G401.6 (cell line): ENCODE results near the gene KAT6B.
"Not testable (repeated sequence)": the region's sequence is repeated elsewhere in the genome, so short reads cannot be mapped to it uniquely, and the experiment has no call there.

ENCODE experiments used
- FAIRE-seq: peaks from 2 replicates; lab custom pipeline; 2012; peaks lifted over from hg19 to GRCh38; lab: Jason Lieb, UNC

Gene KAT6B

DNA sequence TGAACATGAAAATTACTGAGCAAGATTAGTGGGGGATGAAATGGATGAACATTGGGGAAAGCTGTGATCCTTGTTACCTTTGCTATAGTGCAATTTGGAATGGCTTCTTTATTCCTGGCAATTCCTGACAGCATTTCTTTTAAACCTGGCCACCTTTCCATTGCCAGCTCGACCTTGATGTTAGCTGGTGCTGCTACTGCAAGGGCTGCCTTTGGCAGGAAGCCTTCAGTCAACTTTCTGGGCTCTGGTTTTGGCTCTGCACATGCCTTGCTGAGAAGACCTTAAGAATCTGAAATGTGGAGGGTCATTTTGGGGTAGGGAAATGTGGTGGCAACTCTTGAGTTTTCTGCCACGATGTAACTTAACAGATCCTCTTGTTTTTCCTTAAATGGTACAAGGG, 64.7 kb downstream of the KAT6B start:
- FAIRE-seq = no peak

DNA sequence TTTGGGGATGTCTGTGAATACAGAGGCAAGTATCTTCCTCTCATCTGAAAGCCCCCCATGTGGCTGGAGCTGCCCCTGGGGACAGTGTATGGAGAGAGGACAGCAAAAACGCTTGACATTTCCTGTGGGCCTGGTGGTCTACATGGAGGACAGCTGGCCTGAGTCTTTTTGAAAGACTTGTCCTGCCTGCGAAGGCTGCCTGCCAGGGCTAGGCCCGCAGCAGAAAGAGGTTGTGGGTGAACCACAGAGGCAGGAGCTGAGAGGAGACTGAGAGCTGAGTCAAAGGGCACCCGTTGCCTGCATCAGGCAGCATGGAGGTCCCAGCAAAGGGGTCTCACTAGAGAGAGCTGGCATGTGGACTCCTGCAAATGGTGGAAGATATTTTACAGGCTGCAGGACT, 66.4 kb downstream of the KAT6B start:
- FAIRE-seq = no peak

DNA sequence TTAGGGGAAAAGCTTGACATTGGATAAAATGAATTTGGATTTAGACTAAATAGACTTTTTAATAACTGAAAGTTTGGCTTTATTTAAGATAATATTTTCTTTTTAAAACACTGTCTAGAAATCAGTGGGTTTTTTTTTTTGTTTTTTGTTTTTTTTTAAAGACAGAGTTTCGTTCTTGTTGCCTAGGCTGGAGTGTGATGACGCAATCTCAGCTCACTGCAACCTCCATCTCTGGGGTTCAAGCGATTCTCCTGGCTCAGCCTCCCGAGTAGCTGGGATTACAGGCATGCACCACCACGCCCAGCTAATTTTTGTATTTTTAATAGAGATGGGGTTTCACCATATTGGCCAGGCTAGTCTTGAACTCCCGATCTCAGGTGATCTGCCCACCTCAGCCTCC, 66.9 kb downstream of the KAT6B start:
- FAIRE-seq = not testable (repeated sequence)

DNA sequence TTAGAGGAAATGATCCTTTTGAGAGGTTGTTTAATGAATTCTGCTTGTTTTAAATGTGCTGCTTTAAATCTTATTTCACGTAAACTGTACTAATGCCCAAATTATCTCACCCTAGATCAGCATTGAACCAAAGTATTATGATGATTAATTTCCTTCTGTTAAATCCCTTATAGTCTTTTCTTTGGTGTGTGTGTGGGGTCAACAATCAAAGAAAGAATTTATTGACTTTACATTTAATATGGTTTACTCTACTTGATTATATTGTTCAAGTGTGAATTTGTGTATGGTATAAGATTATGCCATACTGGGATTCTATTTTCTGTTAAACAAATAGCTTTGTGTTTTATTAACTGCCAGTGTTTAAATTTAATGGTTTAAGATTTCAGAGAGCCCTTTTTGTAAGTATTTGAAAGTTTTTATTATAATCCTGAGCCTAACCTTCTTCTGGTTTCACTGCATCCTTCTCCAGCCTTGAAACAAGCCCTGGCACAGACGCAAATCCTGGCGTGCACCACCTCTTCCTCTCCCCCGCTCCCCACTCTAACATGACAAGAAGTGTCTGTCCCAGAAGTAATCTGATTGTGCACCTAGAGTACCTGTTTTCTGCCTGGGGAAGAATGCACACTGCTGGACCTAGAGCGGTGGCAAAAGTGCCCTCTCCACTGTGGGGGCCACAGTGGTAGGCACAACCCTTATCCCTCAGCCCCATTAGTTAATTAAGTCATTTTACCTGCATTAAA, 70.6 kb downstream of the KAT6B start:
- FAIRE-seq = peak; percentile 17

DNA sequence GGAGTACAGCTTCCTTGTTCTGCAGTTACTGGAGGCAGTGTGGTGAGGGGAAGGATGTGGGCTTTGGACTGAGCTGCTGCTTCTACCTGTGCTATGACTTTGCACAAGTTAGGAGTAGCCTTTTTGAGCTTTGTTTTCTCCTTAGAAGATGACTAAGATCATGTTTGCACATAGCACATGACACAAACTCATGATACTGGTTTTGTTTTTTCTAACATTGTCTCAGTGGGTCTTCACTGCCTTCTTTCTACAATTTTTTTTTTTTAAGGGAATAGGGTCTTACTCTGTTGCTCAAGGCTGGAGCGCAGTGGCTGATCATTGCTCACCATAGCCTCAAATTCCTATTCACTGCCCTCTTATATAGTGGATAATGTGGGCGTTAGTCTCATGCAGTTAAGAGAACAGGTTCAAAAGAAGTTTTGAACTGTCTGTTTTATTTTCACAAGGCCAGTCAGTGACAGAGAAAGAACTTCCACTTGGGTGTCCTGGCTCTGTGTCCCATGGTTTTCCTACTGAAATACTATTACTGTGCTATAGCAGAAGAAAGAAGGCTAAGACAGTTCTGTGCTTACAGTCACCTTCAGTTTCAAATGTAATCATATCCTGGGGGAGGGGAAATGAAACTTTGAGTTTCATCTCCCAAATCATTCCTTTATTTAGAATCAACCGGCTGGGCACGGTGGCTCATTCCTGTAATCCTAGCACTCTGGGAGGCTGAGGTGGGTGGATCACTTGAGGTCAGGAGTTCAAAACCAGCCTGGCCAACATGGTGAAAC, 72.0 kb downstream of the KAT6B start:
- FAIRE-seq = no peak

DNA sequence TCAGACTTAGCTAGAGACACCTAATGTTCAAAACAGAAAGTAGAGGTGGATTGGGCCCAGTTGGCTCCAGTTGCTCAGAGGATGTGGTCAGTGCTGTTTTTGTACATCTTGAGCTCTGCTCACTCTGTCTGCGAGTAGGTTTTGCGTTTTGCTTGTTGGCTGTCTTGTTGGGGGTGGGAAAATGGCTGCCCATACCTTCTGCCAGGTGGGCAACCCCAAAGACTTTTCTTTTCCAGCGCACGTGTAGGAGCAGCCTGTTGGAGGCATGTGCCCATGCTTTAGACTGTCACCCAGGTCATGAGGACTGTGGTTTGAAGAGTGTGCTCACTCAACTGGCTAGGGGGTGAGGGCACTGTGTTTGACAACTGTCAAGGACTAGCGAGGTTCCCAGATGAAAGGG, 73.9 kb downstream of the KAT6B start:
- FAIRE-seq = no peak

DNA sequence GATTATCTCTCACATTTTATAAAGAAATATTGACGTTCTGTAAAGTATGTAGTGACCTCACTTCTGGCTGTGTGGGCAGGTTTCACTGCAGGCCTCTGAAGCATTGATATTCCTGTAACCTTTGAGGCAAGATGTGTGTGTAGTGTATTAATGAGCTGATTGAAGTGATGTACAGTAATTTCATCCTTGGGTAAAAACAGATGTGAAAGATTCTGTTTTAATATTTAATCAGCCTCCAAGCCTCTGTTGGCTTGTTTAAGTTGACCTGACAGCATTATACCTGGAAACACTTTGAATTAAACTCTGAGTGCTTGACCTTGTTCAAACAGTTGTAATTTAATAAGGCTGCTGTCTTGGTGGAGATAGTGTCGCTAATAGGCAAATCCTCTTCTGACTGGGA, 74.9 kb downstream of the KAT6B start:
- no peak for FAIRE-seq

DNA sequence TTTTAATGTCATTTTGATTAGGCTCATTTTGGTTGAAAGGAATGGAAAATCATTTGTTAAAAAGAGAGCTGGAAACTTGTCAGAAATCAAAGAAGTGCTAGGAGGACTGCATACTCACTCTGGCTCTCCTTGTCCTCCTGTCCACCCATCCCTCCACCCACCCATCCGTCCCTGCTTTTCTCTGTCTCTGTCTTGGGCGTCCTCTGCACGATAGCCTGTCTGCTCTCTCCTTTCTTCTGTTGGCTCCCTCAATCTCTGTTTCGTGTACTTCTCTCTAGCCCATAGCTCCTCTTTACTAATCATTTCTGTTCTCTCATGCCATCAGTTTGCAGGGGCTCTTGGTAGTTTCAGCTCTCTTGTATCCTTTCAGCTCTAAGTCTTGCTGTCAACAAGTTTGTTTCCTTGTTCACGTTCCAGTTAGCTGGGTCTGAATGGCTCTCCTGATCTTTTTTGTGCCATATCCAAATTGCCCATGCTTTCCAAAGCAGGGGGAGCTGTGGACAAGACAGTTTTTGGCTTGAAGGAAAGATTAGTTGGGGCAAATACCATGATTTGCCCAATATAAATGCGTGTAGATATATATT, 75.6 kb downstream of the KAT6B start:
- FAIRE-seq = no peak

DNA sequence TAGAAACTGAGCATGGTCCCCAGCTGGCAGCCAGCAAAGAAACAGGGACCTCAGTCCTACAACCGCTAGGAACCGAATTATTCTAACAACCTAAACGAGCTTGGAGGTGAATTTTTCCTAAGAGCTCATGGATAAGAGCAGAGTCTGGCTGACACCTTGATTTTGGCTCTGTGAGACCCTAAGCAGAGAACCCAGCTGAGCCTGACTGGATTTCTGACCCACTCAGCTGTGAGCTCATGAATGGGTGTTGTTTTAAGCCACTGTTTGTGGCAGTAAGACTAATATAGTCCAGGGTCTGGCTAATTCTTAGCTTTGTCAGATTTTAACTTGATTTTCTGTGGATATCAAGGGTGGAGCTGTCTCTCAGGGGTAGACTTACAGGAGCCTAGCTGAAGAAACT, 77.1 kb downstream of the KAT6B start:
- FAIRE-seq = no peak

DNA sequence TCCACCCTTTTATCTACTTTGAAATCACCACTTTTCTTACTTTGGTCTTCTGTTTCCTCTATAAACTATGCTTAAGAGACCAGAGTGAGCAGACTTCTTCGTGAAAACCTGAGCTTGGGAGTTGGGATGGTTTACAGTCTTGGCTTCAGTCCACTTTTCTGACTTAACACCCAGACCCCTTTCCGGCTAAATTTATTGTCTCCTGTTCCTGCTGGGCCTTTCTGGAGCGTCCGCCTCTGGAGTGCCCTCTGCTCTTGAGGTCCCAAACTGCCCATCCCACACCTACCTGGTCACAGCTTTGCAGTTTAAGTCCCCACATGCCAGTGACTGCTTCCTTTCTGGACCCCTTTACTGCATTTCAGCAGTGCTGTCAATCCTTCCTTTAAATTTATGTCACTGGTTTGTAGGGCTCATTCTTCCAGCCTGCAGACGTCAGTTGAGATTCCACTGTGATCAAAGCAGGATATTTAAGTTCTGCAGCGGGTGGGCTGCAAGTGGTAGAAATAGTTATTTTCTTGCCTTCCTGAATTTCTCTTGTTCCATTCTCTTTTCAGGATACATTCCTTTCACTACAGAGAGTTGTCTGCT, 80.3 kb downstream of the KAT6B start:
- FAIRE-seq = no peak

DNA sequence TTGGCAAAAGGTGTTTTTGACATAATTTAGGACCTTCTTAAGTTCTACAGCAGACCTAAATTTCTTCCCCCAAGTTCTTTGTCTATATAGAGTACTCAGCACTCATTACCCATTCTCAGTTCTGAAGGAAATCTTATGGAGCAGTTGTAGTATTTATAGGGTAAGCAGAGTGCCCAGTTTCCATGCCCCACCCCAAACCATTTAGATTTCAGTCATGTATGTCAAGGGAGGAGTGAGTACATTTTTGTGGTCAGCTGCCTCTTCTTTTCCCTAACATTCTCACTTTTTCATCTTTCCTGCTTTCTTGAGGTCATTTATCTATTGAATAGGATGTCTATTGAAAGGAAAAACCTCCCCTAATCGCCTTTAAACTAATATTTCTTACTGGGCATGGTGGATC, 83.3 kb downstream of the KAT6B start:
- FAIRE-seq = no peak

DNA sequence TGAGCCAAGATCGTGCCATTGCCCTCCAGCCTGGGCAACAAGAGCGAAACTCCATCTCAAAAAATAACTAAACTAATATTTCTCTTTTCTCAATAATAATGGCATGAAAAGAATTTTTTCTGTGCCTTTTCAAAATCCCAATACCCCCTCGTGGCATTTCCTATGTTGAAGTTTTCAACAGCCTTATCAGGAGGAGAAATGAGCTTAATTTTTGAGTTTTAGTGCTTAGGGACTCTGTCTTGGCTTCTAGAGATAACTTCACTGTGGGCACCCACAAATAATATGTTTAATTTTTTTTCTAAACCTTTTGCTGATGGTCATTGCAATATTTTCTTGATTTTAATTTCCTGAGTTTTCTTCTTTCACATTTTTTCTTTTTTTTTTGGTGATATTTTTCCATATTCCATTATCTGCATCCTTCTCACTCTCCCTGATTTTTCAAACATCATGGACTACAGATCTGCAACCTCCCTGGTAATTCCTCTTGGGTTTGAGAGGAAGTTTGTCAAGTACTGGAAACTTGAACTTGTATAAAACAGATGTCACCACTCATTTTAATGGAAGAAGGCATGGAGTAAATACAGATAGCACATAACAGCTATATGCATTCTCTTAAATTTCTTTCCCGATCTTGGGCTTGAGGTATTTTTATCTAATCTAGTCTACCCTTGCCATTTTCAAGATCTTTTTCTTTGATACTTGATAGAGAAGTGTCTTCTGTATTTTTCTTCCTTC, 84.0 kb downstream of the KAT6B start:
- FAIRE-seq = no peak

DNA sequence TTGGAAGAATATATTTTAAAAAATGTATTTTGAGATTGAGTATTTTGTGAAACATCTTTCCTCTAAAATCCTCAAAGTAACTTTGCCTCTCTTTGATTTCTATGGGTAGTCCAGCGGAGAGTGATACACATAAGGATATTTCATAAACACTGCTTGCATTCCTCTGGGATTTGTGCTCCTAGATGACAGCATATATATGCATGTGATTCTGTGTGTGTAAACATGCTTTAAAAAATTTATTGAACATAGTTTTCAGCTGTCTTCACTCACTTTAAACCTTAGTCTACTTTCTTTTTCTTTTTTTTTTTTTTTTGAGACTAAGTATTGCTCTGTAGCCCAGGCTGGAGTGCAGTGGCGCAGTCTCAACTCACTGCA, 84.6 kb downstream of the KAT6B start:
- FAIRE-seq = no peak

DNA sequence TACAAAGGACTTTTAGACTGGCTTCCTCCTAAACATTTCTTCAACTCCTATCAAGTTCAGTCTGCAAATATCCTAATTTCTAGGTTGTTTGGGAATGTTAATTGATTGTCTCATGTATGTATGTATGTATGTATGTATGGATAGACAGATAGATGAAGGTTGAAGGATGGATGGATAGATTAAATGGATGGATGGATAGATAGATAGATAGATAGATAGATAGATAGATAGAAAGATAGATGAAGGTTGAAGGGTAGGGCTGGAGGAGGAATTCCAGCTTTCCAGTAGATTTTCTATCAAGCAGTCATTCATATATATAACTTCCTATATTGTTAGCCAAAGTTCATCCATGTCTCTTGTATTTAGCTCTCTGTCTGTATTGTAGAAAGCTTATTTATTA, 85.8 kb downstream of the KAT6B start:
- no peak for FAIRE-seq

DNA sequence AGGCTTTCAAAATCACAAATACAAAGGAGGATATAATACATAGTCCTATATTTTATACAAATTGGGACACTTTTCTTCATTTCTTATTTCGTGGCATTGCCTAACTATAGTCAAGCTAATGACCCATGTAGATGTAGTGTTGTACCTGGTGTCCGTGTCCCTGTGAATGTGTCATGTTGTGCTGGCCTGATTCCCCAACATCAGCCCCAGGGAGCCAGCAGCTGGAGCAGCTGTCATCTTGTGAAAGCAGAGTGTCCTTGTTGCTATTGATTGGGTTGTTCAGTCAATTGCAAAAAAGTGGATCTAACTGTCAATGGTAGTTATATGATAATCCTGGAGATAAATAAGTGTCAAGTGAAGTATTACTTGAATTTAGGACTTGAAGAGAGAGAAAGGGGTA, 86.3 kb downstream of the KAT6B start:
- FAIRE-seq = no peak

DNA sequence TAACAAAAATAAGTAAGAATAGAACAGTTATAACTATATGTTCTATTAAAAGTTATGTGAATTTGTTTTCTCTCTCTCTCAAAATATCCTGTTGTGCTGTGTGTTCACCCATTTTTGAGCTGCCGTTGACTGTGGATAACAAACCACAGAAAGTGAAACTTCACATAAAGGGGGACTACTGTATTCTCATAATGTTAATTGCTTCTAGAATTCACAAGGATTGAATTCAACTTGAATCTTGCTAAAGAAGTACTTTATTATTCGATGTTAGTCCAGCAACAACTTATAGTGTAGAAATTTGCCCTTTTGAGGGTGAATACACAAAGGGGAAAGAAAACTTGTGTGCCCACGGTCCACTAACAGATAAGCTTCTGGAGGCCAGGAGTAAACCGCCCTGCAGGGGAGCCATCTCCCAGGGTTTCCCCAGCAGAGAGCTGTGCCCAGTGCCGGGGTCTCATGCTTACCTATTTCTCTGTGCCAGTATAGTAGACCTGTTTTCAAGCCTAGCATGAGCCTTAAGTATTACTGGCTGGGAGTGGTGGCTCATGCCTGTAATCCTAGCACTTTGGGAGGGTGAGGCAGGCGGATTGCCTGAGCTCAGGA, 87.1 kb downstream of the KAT6B start:
- FAIRE-seq = no peak

DNA sequence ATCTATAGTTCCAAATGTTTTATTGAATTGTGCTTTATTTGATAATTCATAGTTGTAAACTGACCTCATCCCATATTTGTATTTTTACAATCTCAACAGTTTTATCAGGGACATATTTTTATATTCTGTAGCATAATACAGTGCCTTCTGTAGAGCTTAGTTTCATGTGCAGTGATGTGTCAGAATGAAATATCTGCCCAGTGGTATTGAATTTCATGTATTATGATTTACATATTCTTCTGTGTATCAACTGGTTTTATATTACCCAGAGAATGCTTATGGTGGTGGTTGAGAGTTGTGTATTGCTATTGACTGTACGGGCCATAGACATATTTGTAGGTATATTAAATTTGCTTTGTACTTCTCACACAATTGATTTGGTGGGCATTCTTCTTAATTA, 89.9 kb downstream of the KAT6B start:
- no peak for FAIRE-seq

DNA sequence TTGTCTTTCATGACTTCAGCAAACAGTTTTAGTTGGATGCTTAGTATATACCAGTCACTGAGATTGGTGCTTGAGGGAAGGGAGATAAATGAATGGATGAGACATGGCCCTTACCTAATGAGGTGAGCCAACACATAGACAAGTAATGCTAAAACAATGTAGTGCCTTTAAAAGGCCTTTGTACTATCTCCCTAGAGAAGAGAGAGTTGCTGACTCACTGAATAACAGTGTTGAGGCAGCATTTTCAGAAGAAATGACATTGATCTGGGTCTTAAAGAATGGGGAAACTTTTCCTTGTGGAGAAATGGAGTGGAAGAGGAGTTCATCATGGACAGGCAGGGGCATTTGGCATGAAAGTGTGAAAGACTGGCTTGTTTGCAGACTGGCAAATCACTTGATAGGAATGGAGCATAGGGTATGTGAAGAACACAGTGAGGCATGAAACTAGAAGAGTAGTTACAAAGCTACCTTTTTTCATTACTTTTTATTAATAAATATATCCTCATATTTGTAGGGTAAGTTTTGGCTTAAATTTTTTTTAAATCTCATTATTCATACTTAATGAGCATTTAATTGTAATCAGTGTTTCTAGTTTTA, 91.2 kb downstream of the KAT6B start:
- FAIRE-seq = no peak

DNA sequence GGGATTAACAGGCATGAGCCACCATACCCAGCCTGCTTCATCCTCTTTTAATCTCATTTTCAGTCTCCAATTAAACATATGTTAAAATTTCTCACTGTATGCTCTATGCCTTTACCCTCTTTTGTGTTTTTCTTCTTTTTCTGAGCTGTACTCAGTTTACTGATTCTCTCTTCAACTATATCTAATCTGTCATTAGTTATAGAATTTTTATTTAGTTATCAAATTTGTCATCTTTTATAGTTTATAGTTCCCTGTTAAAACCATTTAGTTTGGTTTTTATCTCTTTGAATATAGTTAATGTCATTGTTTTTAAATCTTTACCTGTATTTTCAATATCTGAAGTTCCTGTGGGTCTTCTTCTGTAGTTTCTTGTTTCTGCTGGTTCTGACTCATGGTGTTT, 93.3 kb downstream of the KAT6B start:
- FAIRE-seq = no peak

DNA sequence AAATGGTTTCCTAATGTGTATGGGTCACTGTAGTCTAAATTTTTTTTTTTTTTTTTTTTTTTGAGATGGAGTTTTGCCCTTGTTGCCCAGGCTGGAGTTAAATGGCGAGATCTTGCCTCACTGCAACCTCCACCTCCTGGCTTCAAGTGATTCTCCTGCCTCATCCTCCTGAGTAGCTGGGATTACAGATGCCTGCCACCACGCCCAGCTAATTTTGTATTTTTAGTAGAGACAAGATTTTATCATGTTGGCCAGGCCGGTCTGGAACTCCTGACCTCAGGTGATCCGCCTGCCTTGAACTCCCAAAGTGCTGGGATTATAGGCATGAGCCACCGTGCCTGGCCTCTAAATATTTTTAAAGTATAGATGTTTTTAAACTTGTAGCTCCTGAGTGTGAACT, 94.7 kb downstream of the KAT6B start:
- FAIRE-seq = not testable (repeated sequence)

DNA sequence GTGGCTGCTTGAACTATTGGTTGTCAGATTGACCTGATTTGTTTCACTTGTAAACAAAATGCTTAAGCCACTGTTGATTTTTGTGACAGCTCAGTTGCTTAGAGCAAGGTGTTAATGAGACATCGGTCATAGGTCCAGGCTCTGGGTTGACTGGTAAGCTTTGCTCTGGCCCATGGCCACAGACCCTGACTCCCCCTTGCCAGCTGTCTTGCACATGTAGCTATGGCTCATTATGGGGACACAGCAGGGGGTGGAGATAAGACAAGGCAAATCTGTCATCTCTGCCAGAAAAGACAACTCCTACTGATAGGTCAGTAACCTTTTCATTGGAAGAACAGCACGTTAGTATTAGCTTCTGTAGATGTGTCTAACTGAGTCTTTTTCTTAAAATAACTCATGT, 95.3 kb downstream of the KAT6B start:
- no peak for FAIRE-seq

DNA sequence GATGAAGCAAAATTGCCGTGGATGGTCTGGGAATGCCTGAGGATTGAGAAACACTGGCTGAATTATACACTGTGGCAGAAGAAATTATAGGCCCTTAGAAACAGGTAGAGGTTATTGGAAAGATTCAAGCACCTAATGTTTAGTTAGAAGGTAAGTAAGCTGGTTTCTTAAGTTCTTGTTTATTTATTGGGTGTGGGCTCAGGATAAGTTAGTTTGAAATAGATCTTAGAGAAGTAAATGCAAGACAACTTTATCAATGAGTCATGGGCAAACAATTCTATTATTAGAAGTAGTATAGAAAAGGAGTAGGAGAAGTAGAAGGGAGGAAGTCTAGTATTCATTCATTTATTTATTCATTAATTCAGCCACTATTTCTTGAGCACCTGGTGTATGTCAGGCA, 96.5 kb downstream of the KAT6B start:
- FAIRE-seq = peak; percentile 65
